ENCODE measurements around the gene SPATA2. TPM values are rescaled to one million over a fixed set of nuclear protein-coding genes. Genes with fewer than 3 reads are reported as not detected.
A peak's percentile ranks its signal among the peaks of the same experiment; 100 is the strongest.

Gene SPATA2
- total and polyA plus RNA-seq, 2 of the 13 experiments (the other 11 are each of a cell fraction or from before 2014, with no cell fraction given) = 3.2 to 8.7 TPM

- TF ChIP-seq ZNF687 (CRISPR knock-in tag; IDR thresholded peaks at IDR 0.05) (0 out of 2 replicates have a peak, but pooled peaks have one; percentile 8), KDM5B (CRISPR knock-in tag; IDR thresholded peaks at IDR 0.05; ENCODE audit: borderline replicate concordance) (peak; percentile 74; the same call in 1 of the 2 replicates), BRD4 (CRISPR knock-in tag; IDR thresholded peaks at IDR 0.05) (no peak), HOXA5 (CRISPR knock-in tag; IDR thresholded peaks at IDR 0.05) (no peak), FOXA1 (IDR thresholded peaks at IDR 0.05) (no peak), FOXA1 (CRISPR knock-in tag; IDR thresholded peaks at IDR 0.05) (peak; percentile 33; the same call in 1 of the 2 replicates), ZNF235 (CRISPR knock-in tag; IDR thresholded peaks at IDR 0.05; ENCODE audit: borderline replicate concordance) (no peak), SALL1 (CRISPR knock-in tag; IDR thresholded peaks at IDR 0.05) (peak; percentile 61), CHD2 (IDR thresholded peaks at IDR 0.05; ENCODE audit: low read depth, low read length) (no peak), HDAC2 (CRISPR knock-in tag; IDR thresholded peaks at IDR 0.05) (no peak), NRL (CRISPR knock-in tag; IDR thresholded peaks at IDR 0.05; ENCODE audit: borderline replicate concordance) (0 out of 2 replicates have a peak, but pooled peaks have one; percentile 69), ZNF776 (CRISPR knock-in tag; IDR thresholded peaks at IDR 0.05) (0 out of 2 replicates have a peak, but pooled peaks have one; percentile 47)
- TF ChIP-seq, protein P1, sequence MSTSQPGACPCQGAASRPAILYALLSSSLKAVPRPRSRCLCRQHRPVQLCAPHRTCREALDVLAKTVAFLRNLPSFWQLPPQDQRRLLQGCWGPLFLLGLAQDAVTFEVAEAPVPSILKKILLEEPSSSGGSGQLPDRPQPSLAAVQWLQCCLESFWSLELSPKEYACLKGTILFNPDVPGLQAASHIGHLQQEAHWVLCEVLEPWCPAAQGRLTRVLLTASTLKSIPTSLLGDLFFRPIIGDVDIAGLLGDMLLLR (CRISPR knock-in tag; IDR thresholded peaks at IDR 0.05) = peak; percentile 33
Measured at GRCh38 chr20:49889001-49889934, 26.1 kb downstream of the SPATA2 start (continued).

All from HepG2 (cell line).